HEK293 (cell line): ENCODE data around the gene SULT1B1.

Experiments used
- CTCF ChIA-PET: fragments of 350-600 bp; formaldehyde crosslinking; extraction: SDS; loops from one replicate; lab custom pipeline; 2021; ENCODE audit warnings: antibody characterized with exemption; lab: Yijun Ruan, JAX
- POLR2A ChIA-PET: fragments of 300-600 bp; formaldehyde crosslinking; extraction: SDS; loops from one replicate; lab custom pipeline; 2020; ENCODE audit warnings: antibody characterized with exemption, inconsistent platforms; lab: Yijun Ruan, JAX
- H3K27ac ChIP-seq: fragments of 200-500 bp; sonication (Bioruptor generic); 2 replicates; pipeline ENCODE4 v1.5.1; 2014; ENCODE audit warnings: low read depth, low read length, control low read depth, inconsistent platforms; ENCODE audit errors: extremely low read depth
- H3K36me3 ChIP-seq, 2 experiments: fragments of 200-500 bp in 1 of 2; sonication (Bioruptor generic) in 1 of 2; 1 replicate in 1 of 2; 2 replicates in 1 of 2; pipeline ENCODE4 v1.5.1; 2014 to 2017; ENCODE audit warnings: inconsistent platforms in 2 of 2, low read length in 2 of 2; ENCODE audit not compliant: control insufficient read depth in 2 of 2, insufficient read depth in 1 of 2
- H3K4me1 ChIP-seq: fragments of 200-500 bp; sonication (Bioruptor generic); 2 replicates; pipeline ENCODE4 v1.5.1; 2014; ENCODE audit warnings: mild to moderate bottlenecking, low read length, inconsistent platforms; ENCODE audit not compliant: control insufficient read depth, insufficient read depth
- H3K4me3 ChIP-seq: 2 replicates; pipeline ENCODE4 v1.5.1; 2011; ENCODE audit warnings: low read depth, mild to moderate bottlenecking, control low read depth, low read length, moderate library complexity
- H3K9me3 ChIP-seq: fragments of 200-500 bp; sonication (Bioruptor generic); 2 replicates; pipeline ENCODE4 v1.5.1; 2014; ENCODE audit warnings: low read depth, low read length, inconsistent platforms; ENCODE audit not compliant: control insufficient read depth, insufficient read depth
- ATF2 ChIP-seq: fragments of 450-650 bp; formaldehyde crosslinking; IDR thresholded peaks from 2 replicates; pipeline ENCODE4 v1.5.1; 2016; ENCODE audit warnings: missing biosample characterization, missing genetic modification characterization, low read depth
- BCL6B ChIP-seq: fragments of 450-650 bp; formaldehyde crosslinking; IDR thresholded peaks from 2 replicates; pipeline ENCODE4 v1.5.1; 2017; ENCODE audit warnings: missing biosample characterization, missing genetic modification characterization
- FEZF1 ChIP-seq: fragments of 450-650 bp; formaldehyde crosslinking; IDR thresholded peaks from 2 replicates; pipeline ENCODE4 v1.5.1; 2016; ENCODE audit warnings: missing biosample characterization, missing genetic modification characterization
- HOXD13 ChIP-seq: sonication (generic); formaldehyde crosslinking; IDR thresholded peaks from 2 replicates; pipeline ENCODE4 v1.8.0; 2022; ENCODE audit warnings: missing genetic modification reagents, borderline replicate concordance
- IKZF3 ChIP-seq: fragments of 450-650 bp; IDR thresholded peaks from 2 replicates; pipeline ENCODE4 v1.5.0; 2018; ENCODE audit warnings: missing biosample characterization, mild to moderate bottlenecking, missing genetic modification characterization, moderate library complexity
- KLF9 ChIP-seq: fragments of 450-650 bp; formaldehyde crosslinking; IDR thresholded peaks from 2 replicates; pipeline ENCODE4 v1.5.1; 2016; ENCODE audit warnings: missing biosample characterization, missing genetic modification characterization, low read depth
- OSR2 ChIP-seq: fragments of 450-650 bp; formaldehyde crosslinking; IDR thresholded peaks from 2 replicates; pipeline ENCODE4 v1.5.1; 2016; ENCODE audit warnings: missing biosample characterization, missing genetic modification characterization
- PBX3 ChIP-seq: sonication (generic); formaldehyde crosslinking; IDR thresholded peaks from 2 replicates; pipeline ENCODE4 v1.8.1; 2022; ENCODE audit warnings: mild to moderate bottlenecking, moderate library complexity, missing genetic modification reagents
- PRDM10 ChIP-seq: fragments of 450-650 bp; formaldehyde crosslinking; IDR thresholded peaks from 2 replicates; pipeline ENCODE4 v1.5.1; 2016; ENCODE audit warnings: missing biosample characterization, missing genetic modification characterization
- PRDM6 ChIP-seq: fragments of 450-650 bp; formaldehyde crosslinking; IDR thresholded peaks from 2 replicates; pipeline ENCODE4 v1.5.1; 2017; ENCODE audit warnings: missing biosample characterization, missing genetic modification characterization
- SALL2 ChIP-seq: fragments of 450-650 bp; formaldehyde crosslinking; IDR thresholded peaks from 2 replicates; pipeline ENCODE4 v1.5.0; 2017; ENCODE audit warnings: missing biosample characterization, mild to moderate bottlenecking, missing genetic modification characterization, borderline replicate concordance
- SCRT1 ChIP-seq: fragments of 450-650 bp; formaldehyde crosslinking; IDR thresholded peaks from 2 replicates; pipeline ENCODE4 v1.5.1; 2016; ENCODE audit warnings: missing biosample characterization, missing genetic modification characterization, borderline replicate concordance
- ZEB2 ChIP-seq: fragments of 450-650 bp; formaldehyde crosslinking; IDR thresholded peaks from 2 replicates; pipeline ENCODE4 v1.5.1; 2016; ENCODE audit warnings: missing biosample characterization, missing genetic modification characterization
- ZFP3 ChIP-seq: fragments of 450-650 bp; formaldehyde crosslinking; IDR thresholded peaks from 2 replicates; pipeline ENCODE4 v1.5.1; 2016; ENCODE audit warnings: low read depth, missing biosample characterization, missing genetic modification characterization
- ZNF121 ChIP-seq: fragments of 450-650 bp; formaldehyde crosslinking; IDR thresholded peaks from 2 replicates; pipeline ENCODE4 v1.5.1; 2016; ENCODE audit warnings: missing biosample characterization, missing genetic modification characterization
- ZNF175 ChIP-seq: fragments of 450-650 bp; formaldehyde crosslinking; IDR thresholded peaks from 2 replicates; pipeline ENCODE4 v1.5.1; 2016; ENCODE audit warnings: missing biosample characterization, missing genetic modification characterization
- ZNF184 ChIP-seq: fragments of 450-650 bp; IDR thresholded peaks from 2 replicates; pipeline ENCODE4 v1.5.1; 2018; ENCODE audit warnings: missing biosample characterization, mild to moderate bottlenecking, missing genetic modification characterization
- ZNF202 ChIP-seq: fragments of 450-650 bp; formaldehyde crosslinking; IDR thresholded peaks from 2 replicates; pipeline ENCODE4 v1.5.1; 2016; ENCODE audit warnings: missing biosample characterization, missing genetic modification characterization, borderline replicate concordance
- ZNF37A ChIP-seq: fragments of 450-650 bp; IDR thresholded peaks from 2 replicates; pipeline ENCODE4 v1.5.1; 2018; ENCODE audit warnings: missing biosample characterization, missing genetic modification characterization
- ZNF423 ChIP-seq: fragments of 450-650 bp; formaldehyde crosslinking; IDR thresholded peaks from 2 replicates; pipeline ENCODE4 v1.5.1; 2016; ENCODE audit warnings: missing biosample characterization, missing genetic modification characterization
- ZNF529 ChIP-seq: fragments of 450-650 bp; formaldehyde crosslinking; IDR thresholded peaks from 2 replicates; pipeline ENCODE4 v1.5.1; 2017; ENCODE audit warnings: missing genetic modification characterization, missing biosample characterization; ENCODE audit not compliant: insufficient replicate concordance
- ZNF558 ChIP-seq: fragments of 450-650 bp; formaldehyde crosslinking; IDR thresholded peaks from 2 replicates; pipeline ENCODE4 v1.5.1; 2016; ENCODE audit warnings: missing biosample characterization, missing genetic modification characterization
- ZNF561 ChIP-seq: fragments of 450-650 bp; IDR thresholded peaks from 2 replicates; pipeline ENCODE4 v1.5.1; 2018; ENCODE audit warnings: missing biosample characterization, missing genetic modification characterization, borderline replicate concordance
- ZNF664 ChIP-seq: fragments of 450-650 bp; formaldehyde crosslinking; IDR thresholded peaks from 2 replicates; pipeline ENCODE4 v1.5.1; 2016; ENCODE audit warnings: missing biosample characterization, missing genetic modification characterization
- ZNF830 ChIP-seq: fragments of 450-650 bp; IDR thresholded peaks from 2 replicates; pipeline ENCODE4 v1.5.0; 2018; ENCODE audit warnings: missing biosample characterization, missing genetic modification characterization, low read depth, mild to moderate bottlenecking, moderate library complexity
- ZSCAN18 ChIP-seq: fragments of 450-650 bp; formaldehyde crosslinking; IDR thresholded peaks from 2 replicates; pipeline ENCODE4 v1.5.1; 2016; ENCODE audit warnings: missing biosample characterization, missing genetic modification characterization

The SULT1B1 gene

GRCh38 chr4:69760455-69760854, at the start of gene SULT1B1:
Gene SULT1B1, minus strand, starts transcription at chr4:69760620. Its CDS starts 5,403 bp downstream, at chr4:69755217.
- H3K36me3 ChIP-seq, result no peaks in the 10 kb centered on the region
- CTCF ChIA-PET, result interaction anchor here (0.6 to 1.0 kb wide), 2 partner anchors 13 to 18 kb away, joined by 3 to 4 read pairs; no protein-coding TSS in a partner anchor
- POLR2A ChIA-PET, result no interaction called here
- H3K4me3 ChIP-seq, result no peak within 1 kb of the TSS
- no peak within 1 kb of the TSS for H3K27ac ChIP-seq
- TF ChIP-seq ZNF561 (tag by site-specific recombination), result no peak
- TF ChIP-seq ZNF37A (tag by site-specific recombination), result no peak
- no peak for TF ChIP-seq BCL6B (tag by site-specific recombination)
- no peak for TF ChIP-seq ZNF830 (tag by site-specific recombination)
- no peak for TF ChIP-seq SALL2 (tag by site-specific recombination)
- no peak for TF ChIP-seq FEZF1 (tag by site-specific recombination)
- TF ChIP-seq ZNF529 (tag by site-specific recombination), result no peak
- no peak for TF ChIP-seq ZEB2 (tag by site-specific recombination)
- no peak for TF ChIP-seq ZNF121
- no peak for TF ChIP-seq ZSCAN18 (tag by site-specific recombination)
- TF ChIP-seq ZNF558 (tag by site-specific recombination), result no peak
- no peak for TF ChIP-seq KLF9 (tag by site-specific recombination)
- no peak for TF ChIP-seq ZNF202
- no peaks in the 10 kb centered on the region for H3K9me3 ChIP-seq
- no peaks in the 10 kb centered on the region for H3K4me1 ChIP-seq

GRCh38 chr4:69800599-69800998, 40.2 kb upstream of the SULT1B1 start:
- no peaks in the 10 kb centered on the region for H3K4me1 ChIP-seq
- ChIA-PET POLR2A (no interaction called here), CTCF (interaction anchor here (0.7 kb wide), 2 partner anchors 8 to 20 kb away, joined by 3 read pairs; no protein-coding TSS in a partner anchor)
- no peaks in the 10 kb centered on the region for H3K9me3 ChIP-seq
- H3K4me3 ChIP-seq, result no peak overlapping the region
- no peaks in the 10 kb centered on the region for H3K36me3 ChIP-seq
- no peak overlapping the region for H3K27ac ChIP-seq
- no peak for TF ChIP-seq ZFP3 (tag by site-specific recombination)
- TF ChIP-seq ZNF664 (tag by site-specific recombination), result no peak
- TF ChIP-seq PBX3 (CRISPR knock-in tag), result no peak
- no peak for TF ChIP-seq HOXD13 (CRISPR knock-in tag)
- no peak for TF ChIP-seq PRDM6
- TF ChIP-seq IKZF3 (tag by site-specific recombination), result no peak
- no peak for TF ChIP-seq ZNF184
- TF ChIP-seq ZNF175 (tag by site-specific recombination), result no peak
- no peak for TF ChIP-seq PRDM10 (tag by site-specific recombination)
- no peak for TF ChIP-seq ZNF423
- no peak for TF ChIP-seq SCRT1
- TF ChIP-seq ATF2 (tag by site-specific recombination), result no peak
- TF ChIP-seq SALL2 (tag by site-specific recombination), result no peak
- TF ChIP-seq OSR2 (tag by site-specific recombination), result no peak
